NCI-H345 (cell line): ENCODE results near the gene CDK14.
"Not testable (repeated sequence)": the region's sequence is repeated elsewhere in the genome, so short reads cannot be mapped to it uniquely, and the experiment has no call there.

Source experiments
- DNase-seq: peaks from one replicate; lab custom pipeline; 2025; lab: John Stamatoyannopoulos, UW

The CDK14 gene

GRCh38 chr7:90792301-90792700 lies 196.2 kb downstream of the CDK14 start:
- DNase-seq: no peak

- DNase-seq: not testable (repeated sequence)
Observed at GRCh38 chr7:90794234-90794633, 198.1 kb downstream of the CDK14 start.

DNA sequence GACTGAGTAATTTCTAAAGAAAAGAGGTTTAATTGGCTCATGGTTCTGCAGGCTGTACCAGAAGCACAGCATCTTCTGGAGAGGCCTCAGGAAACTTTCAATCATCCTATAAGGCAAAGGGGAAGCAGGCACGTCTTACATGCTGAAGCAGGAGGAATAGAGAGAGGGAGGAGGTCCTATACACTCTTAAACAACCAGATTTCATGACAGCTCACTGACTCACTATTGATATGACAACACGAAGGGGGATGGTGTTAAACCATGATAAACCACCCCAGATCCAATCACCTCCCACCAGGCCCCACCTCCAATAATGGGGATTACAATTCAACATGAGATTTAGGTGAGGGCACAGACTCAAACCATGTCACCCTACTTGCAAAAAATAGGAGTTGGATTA lies 201.5 kb downstream of the CDK14 start:
- DNase-seq: no peak

- DNase-seq: no peak
Observed at GRCh38 chr7:90804370-90804769, 208.2 kb downstream of the CDK14 start.

DNA sequence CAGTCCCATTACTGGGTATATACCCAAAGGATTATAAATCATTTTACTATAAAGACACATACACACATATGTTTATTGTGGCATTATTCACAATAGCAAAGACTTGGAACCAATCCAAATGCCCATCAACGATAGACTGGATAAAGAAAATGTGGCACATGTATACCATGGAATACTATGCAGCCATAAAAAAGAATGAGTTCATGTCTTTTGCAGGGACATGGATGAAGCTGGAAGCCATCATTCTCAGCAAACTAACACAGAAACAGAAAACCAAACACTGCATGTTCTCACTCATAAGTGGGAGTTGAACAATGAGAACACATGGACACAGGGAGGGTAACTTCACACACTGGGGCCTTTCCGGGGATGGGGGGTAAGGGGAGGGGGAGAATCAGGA lies 219.4 kb downstream of the CDK14 start:
- DNase-seq: not testable (repeated sequence)

- DNase-seq: no peak
Observed at GRCh38 chr7:90816511-90817142, 220.5 kb downstream of the CDK14 start.

DNA sequence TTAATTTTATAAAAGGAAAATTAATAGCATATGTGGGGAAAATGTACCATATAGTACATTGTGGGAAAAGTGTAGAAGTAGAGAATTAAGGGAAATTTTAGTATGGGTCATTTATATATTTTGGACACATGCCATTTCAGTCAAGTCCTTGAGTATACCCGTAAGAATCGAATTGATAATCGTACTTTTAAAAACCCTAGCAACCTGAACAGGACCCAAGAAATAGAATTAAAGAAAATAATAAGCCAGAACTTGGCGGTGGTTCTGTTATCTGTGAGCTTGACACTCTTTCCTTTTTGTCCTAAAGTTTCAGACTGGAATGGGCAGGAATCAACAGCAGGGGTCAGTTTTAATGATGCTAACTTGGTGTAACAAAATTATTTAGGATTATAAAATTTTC lies 221.0 kb downstream of the CDK14 start:
- DNase-seq: no peak

- no peak for DNase-seq
Observed at GRCh38 chr7:90817846-90818245, 221.7 kb downstream of the CDK14 start.

GRCh38 chr7:90818341-90818740 lies 222.2 kb downstream of the CDK14 start:
- no peak for DNase-seq

DNA sequence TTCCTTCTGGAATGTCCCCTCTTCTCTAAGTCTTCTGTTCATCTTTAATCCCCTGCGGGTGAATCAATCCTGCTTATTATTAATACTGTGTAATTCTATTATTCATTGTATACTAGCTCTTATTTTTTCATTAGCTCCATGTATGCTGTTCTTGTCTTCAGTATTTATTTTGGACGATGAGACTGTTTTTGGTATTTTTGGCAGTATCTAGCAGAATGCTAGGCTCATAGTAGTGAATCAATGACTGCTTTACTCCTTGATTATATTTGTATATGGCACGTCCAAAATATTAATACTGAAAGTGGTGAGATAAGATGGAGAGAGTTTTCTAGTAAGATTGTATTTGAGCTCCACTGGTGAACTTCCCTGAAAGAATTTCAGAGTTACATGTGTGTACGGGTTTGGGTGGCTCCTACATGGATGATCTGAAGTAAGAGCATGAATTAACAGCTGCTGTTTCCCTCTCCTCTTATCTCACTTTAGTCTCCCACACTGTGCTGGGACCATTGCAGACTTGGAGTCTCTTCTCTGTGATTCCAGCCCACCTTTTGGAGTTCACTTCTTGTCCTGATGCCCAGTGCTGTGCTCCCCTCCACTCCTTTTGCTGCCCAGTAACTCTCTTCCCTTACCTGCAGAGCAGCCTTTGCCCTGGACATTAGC lies 226.0 kb downstream of the CDK14 start:
- DNase-seq: no peak

DNA sequence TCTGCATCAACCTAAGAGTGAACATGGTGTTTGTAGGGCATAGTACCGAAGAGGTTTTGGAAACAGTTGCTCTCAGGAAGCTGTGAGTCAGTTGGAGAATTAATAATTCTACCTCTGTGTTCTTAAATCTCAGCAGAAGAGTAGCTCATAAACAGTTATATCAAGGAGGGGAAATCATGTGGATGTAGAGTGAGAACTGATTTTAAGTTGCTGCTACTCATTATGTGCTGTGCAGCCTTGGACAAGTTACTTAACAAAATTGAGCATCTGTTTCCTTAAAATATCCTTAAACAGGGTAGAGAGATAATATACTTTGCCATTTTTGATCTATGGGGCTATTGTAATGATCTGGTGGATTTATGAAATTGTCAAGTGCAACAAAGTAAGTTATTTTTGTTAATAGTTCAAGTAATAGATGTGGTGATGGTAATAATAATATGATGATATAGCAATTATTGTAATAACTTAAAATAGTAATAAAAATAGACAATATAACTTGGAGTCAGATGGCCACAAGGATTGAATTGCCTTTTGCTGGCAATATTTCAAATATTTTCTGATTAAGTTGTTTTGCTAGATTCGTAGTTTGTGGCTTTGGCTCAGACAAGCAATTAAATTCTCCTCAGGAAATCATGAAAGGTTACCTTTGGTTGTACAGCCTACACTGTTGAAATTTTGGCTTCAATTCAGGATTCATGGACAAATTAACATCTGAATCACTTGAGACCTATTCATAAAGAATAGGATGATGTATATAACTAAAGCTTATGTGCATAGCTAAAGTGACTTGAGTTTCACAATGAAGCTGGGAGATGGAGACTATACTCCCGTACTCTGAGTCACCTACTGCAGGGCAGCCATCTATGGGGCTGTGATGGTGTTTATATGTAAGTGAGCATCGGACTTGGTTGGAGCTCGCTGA lies 228.5 kb downstream of the CDK14 start:
- DNase-seq: no peak

- no peak for DNase-seq
Observed at GRCh38 chr7:90825779-90826178, 229.7 kb downstream of the CDK14 start.

GRCh38 chr7:90828601-90829000 lies 232.5 kb downstream of the CDK14 start:
- DNase-seq: no peak

GRCh38 chr7:90830308-90830707 lies 234.2 kb downstream of the CDK14 start:
- no peak for DNase-seq

GRCh38 chr7:90832726-90833125 lies 236.6 kb downstream of the CDK14 start:
- no peak for DNase-seq

GRCh38 chr7:90833443-90833842 lies 237.3 kb downstream of the CDK14 start:
- DNase-seq: no peak

DNA sequence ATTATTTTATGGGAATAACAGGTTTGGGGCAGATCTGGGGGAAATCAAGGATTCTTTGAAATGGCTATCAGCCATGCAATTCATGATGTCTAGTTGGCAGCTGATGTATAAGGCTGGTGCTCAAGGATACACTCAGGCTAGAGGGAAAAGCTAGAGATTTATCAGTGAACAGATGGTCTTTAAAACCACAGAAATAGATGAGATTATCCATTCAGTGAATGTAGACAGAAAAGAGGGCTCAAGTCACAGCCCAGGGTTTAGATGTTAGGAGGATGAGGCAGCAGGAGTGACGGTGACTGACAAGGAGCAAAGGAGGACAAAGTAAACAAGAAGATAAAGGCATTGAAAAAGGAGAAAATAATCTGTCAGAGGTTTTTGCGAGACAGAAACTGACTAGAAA lies 238.7 kb downstream of the CDK14 start:
- no peak for DNase-seq

- no peak for DNase-seq
Observed at GRCh38 chr7:90835861-90836260, 239.7 kb downstream of the CDK14 start.

GRCh38 chr7:90836937-90837336 lies 240.8 kb downstream of the CDK14 start:
- no peak for DNase-seq

- no peak for DNase-seq
Observed at GRCh38 chr7:90838799-90839198, 242.7 kb downstream of the CDK14 start.

- DNase-seq: no peak
Observed at GRCh38 chr7:90839316-90839715, 243.2 kb downstream of the CDK14 start.

- no peak for DNase-seq
Observed at GRCh38 chr7:90839727-90840291, 243.7 kb downstream of the CDK14 start.
